H1 (cell line): ENCODE data around the gene PCCA. TPM values are rescaled to one million over a fixed set of nuclear protein-coding genes. Genes with fewer than 3 reads are reported as not detected.

Experiments
- CHD2 ChIP-seq: IDR thresholded peaks from 2 replicates; pipeline ENCODE4 v1.6.1; 2012; ENCODE audit warnings: low read length, improper control_type of control experiment
- KDM4A ChIP-seq: IDR thresholded peaks from one replicate; pipeline ENCODE4 v1.7.1; 2012; ENCODE audit warnings: low read depth, mild to moderate bottlenecking, moderate library complexity, low read length, inconsistent platforms; ENCODE audit not compliant: severe bottlenecking
- NANOG ChIP-seq: IDR thresholded peaks from 2 replicates; pipeline ENCODE4 v1.6.1; 2011; ENCODE audit warnings: low read length, low read depth, mild to moderate bottlenecking, inconsistent platforms; ENCODE audit not compliant: insufficient read depth, poor library complexity, severe bottlenecking
- RFX5 ChIP-seq: IDR thresholded peaks from 2 replicates; pipeline ENCODE4 v1.6.1; 2011; ENCODE audit warnings: low read depth, low read length, improper control_type of control experiment, borderline replicate concordance
- SIRT6 ChIP-seq: IDR thresholded peaks from one replicate; pipeline ENCODE4 v1.7.1; 2012; ENCODE audit warnings: low read length, inconsistent platforms
- SP1 ChIP-seq: IDR thresholded peaks from 2 replicates; pipeline ENCODE4 v1.6.1; 2011; ENCODE audit warnings: low read depth, low read length
- SUZ12 ChIP-seq: fragments of 200-600 bp; sonication (generic); IDR thresholded peaks from 2 replicates; pipeline ENCODE4 v1.6.1; 2012; ENCODE audit warnings: mild to moderate bottlenecking, inconsistent platforms, low read length, moderate library complexity, mixed read lengths
- USF2 ChIP-seq: IDR thresholded peaks from 2 replicates; pipeline ENCODE4 v1.6.1; 2011; ENCODE audit warnings: low read length, improper control_type of control experiment
- polyA plus RNA-seq, 7 experiments: library from polyadenylated mRNA; depleted of rRNA in 3 of 7; stranded (reverse) in 5 of 7; unstranded in 2 of 7; fragments of >200 nt in 5 of 7; fragments of 200-250 nt in 2 of 7; gene quantifications; 1 replicate in 5 of 7; 2 replicates in 1 of 7; 4 replicates in 1 of 7; pipeline versions ENCODE4 v1.2.1 to v1.2.3, GENCODE V29; 2011 to 2013; ENCODE audit warnings: missing spikeins in 2 of 7, mixed read lengths in 2 of 7
- total RNA-seq: library from RNA; stranded (reverse); fragmentation: NEBNext Ultra II Directional; extraction: Animal tissue kit (Norgen Biotek cat#: 25700); gene quantifications from 2 replicates; pipeline ENCODE4 v1.2.1, GENCODE V29; 2021

The PCCA gene
- total and polyA plus RNA-seq, 2 of the 8 experiments (the other 6 are each of a cell fraction or from before 2014, with no cell fraction given): 18.4 to 49.8 TPM

GRCh38 chr13:100100115-100100879, 11.4 kb downstream of the PCCA start (continued):
- TF ChIP-seq USF2 (no peak), SUZ12 (no peak), SP1 (no peak), SIRT6 (no peak), NANOG (no peak), RFX5 (no peak), CHD2 (no peak), KDM4A (no peak)
